Measurements from ENCODE around the gene ZNF710. TPM values are rescaled to one million over a fixed set of nuclear protein-coding genes. Genes with fewer than 3 reads are reported as not detected.

Gene ZNF710
- total RNA-seq, 1 donor: 13.0 TPM

GRCh38 chr15:89993349-89993748, 7.8 kb upstream of the ZNF710 start:
- no peak overlapping the region for H3K4me3 ChIP-seq (ENCODE audit: low read depth, low read length)
- no peak for DNase-seq (ENCODE audit: low read depth)
- TF ChIP-seq CTCF (IDR thresholded peaks at IDR 0.05; ENCODE audit: insufficient read depth, low read depth, low read length): no peak

- H3K4me3 ChIP-seq (ENCODE audit: low read depth, low read length): no peak overlapping the region
- no peak for TF ChIP-seq CTCF (IDR thresholded peaks at IDR 0.05; ENCODE audit: insufficient read depth, low read depth, low read length)
- no peak for DNase-seq (ENCODE audit: low read depth)
These were observed 4.0 kb upstream of the ZNF710 start for GRCh38 chr15:89997079-89997478.

GRCh38 chr15:89998141-89998661, 2.9 kb upstream of the ZNF710 start:
- no peak for TF ChIP-seq CTCF (IDR thresholded peaks at IDR 0.05; ENCODE audit: insufficient read depth, low read depth, low read length)
- peak; percentile 67 for DNase-seq (ENCODE audit: low read depth)
- H3K4me3 ChIP-seq (ENCODE audit: low read depth, low read length): no peak overlapping the region

- TF ChIP-seq CTCF (IDR thresholded peaks at IDR 0.05; ENCODE audit: insufficient read depth, low read depth, low read length): no peak
- no peak for DNase-seq (ENCODE audit: low read depth)
- H3K4me3 ChIP-seq (ENCODE audit: low read depth, low read length): no peak overlapping the region
These were observed 2.0 kb upstream of the ZNF710 start for GRCh38 chr15:89998923-89999675.

- TF ChIP-seq CTCF (IDR thresholded peaks at IDR 0.05; ENCODE audit: insufficient read depth, low read depth, low read length): no peak
- H3K4me3 ChIP-seq (ENCODE audit: low read depth, low read length): peak overlapping the region; percentile 70
- DNase-seq (ENCODE audit: low read depth): peak; percentile 20
These were observed 1.4 kb upstream of the ZNF710 start for GRCh38 chr15:89999676-90000185.

GRCh38 chr15:90000186-90001001, 730 bp upstream of the ZNF710 start:
- H3K4me3 ChIP-seq (ENCODE audit: low read depth, low read length): peak overlapping the region; percentile 70
- TF ChIP-seq CTCF (IDR thresholded peaks at IDR 0.05; ENCODE audit: insufficient read depth, low read depth, low read length): no peak
- DNase-seq (ENCODE audit: low read depth): peak; percentile 41
